ENCODE results near the gene GLIS1.

The GLIS1 gene

DNA sequence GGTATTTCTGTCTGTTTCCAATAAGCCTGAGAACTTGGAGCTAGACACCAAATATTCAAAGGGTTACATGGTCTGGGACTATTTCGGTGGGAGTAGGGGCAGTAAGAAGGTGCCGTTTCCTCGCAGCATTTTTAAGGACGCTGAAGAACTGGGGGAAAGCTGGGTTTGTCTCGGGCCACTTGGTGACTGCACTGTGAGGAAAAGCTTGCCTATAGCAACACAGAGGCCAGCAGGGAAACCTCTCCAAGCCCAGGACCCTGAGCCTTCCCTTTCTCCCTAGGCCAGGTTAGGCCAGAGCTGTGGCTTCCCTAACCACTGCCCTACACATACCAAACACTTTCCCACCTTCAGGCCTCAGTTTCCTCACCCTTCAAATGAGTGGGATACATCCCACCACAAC lies 3.3 kb downstream of the GLIS1 start:
- no peak for DNase-seq (ENCODE audit: low read depth in 2 of 2)

DNA sequence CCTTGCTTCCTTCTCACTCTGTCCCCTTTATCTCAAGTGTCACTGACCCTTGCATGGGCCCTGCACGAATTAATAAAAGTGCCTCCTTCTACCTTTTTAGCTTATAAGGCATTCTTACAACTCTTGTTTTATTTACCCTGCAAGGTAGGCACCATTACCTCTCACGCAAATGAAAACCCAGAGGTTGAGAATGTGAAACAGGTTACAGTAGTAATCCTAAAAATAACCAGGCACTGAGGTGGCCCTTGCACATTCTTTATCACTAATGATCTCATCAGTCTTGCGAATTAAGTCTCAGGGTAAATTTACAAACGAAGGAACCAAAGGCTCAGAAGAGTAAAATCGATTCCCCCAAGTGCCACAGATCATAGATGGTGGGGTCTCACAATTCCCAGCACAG lies 3.7 kb downstream of the GLIS1 start:
- DNase-seq (ENCODE audit: low read depth in 2 of 2): no peak

DNA sequence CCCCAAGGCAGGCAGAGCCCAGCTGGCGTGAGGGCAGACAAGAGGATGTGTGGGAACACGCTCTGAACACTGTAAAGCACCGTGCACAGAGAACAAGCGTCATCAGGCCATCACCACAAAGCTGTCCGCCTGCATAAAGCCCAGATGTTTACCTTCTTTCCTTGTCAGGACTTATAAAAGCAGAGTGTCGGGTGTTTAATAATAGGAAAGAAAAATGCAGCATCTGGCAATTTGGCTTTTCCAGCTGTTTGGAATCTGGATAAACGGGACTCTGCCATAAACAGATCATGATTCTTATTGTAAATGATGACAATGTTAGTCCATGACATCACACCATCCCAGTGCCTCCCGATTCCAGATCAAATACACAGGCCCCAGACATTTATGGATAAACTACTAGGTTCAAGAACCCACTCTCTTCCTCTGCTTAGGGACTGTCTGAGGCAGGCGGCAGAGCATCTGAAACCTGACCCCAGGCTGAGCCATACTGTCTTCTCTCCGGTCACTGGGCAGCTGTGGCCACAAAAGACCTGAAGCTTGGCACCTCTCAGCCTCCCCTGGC lies 4.2 kb downstream of the GLIS1 start:
- DNase-seq (ENCODE audit: low read depth in 2 of 2): no peak

DNA sequence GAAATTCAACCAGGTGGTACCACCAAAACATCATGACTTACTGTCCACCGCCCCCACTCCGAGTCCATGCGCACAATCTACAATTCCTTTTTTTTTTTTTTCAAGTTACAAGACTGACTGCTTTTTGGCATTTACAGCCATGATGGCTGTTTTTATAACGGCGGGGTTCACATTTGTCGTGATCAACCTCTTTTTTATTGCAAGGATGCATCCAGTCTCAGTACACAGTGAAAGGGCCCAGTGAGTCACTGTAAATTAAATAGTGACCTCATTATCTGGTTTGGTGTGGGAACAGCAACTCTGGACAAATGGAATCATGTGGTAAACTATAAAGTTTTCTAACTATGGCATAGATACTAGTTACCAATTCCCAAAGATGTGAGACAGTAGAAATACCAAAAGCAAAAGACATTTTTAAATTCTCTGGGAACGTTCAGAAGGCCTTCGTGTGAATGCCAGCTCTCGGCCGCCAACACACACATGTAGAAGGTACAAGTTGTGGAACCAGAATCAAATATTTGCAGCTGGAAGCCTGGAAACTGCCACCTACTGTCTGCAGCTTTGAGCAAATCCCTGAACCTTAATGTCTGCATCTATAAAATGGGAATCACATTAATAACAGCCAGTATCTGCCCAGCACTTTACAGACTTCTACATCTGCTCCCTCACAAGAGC lies 4.9 kb downstream of the GLIS1 start:
- DNase-seq (ENCODE audit: low read depth in 2 of 2): no peak

DNA sequence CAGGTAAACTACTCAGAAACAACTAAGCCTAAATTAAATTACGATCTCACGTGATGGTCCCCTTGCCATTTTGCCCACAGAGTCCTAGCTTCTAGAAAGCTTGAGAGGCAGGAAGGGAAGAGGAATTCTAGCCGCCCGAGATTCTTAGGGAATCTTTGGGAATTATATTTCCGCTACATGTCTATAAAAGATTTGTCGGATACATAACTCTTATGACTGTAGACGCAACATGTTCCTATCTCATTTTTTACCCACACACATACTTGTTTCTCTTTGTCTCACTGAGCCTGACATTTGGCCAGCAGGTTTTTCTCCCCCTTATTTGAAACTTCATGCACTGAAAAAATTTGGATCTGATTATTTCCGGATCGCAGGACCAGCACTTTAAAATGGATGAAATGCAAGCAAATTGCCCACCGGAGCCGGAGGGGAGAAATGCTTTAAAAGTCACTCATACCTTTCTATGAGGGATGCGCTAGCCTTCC lies 5.5 kb downstream of the GLIS1 start:
- DNase-seq (ENCODE audit: low read depth in 2 of 2): no peak

DNA sequence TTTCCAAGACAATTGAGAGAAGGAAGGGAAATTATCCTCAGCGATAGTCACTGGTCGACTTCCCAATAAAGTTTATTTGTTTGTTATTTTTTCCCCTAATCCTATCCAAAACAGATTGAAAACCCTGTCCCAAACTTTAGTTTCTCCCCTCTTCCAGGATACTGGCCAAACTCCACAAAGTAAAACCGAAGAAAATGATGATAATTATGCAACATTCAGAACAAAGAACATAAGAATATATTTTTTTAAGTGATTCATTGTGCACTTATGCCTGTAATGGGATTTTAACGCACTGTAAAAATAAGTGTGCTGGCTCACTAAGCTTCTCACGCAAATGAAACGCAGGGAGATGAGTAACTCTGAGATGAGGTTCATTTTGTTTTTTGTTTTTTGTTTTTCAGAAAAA lies 6.0 kb downstream of the GLIS1 start:
- DNase-seq (ENCODE audit: low read depth in 2 of 2): no peak

DNA sequence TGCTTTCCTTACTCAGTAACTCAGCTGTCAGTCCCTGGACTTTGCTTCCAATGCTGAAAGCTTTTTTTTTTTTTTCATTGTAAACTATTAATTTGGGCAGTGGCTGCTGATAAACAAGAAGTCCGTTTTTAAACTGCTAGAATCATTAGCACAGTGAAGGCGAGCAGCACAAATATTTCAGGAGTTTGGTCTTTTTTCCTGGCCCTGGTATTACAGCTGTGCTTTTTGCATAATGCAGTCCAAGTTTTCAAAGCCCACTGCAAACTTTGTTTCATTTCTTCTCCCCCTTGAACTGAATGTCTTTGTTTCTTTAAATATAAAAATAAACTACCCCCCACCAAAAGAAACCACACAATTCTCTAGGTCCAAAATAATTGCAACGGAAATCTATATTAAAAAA lies 6.6 kb downstream of the GLIS1 start:
- DNase-seq (ENCODE audit: low read depth in 2 of 2): no peak

DNA sequence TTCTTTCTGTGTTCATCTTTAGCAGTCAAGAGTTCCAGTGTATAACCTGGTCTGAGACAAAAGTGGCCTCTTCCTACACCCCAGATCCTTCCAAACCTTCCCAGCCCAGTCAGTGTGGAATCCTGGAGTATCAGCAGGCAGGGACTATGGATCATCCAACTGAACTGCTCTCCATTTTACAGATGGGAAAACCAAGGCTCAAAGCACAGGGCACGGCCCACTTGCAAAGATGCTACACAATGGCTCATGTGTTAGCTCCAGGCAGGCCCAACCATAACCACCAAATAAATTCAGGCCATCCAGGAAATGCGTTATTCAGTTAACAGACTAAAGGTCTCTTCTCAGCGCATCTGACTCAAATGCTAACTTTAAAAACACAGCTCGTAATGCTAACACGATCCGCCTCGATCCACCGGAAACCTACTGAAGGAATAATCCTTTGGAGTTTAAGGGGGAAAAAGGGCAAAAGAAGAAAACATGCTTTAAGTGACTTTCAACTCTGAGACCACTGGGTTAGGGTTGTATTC lies 7.1 kb downstream of the GLIS1 start:
- no peak for DNase-seq (ENCODE audit: low read depth in 2 of 2)

DNA sequence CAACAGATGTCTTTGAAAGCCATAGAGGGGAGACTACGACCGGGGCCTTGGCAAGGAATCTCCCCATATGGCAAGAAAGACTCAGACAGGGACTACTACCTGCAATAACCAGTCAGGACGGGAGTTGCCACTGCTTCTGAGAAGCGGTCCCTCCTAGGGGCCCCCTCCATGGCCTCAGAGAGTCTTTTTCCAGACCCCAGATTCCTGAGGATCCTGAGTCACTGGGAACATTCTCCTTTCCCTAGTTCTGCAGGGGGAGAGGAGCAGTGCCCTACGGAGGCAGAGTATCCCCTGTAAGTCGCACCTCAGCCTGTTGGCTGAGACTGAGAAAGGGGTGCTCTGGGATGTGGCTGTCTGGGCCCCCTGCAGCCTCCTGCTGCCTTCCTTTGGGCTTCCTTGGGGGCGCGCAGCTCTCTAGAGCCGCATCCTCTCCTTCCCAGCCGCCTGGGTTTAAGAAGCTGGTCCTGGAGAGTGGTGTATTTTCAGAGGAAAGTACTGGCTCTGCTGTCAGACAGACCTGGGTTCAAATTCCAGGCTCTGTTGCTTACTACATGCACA lies 7.8 kb downstream of the GLIS1 start:
- DNase-seq (ENCODE audit: low read depth in 2 of 2): no peak

DNA sequence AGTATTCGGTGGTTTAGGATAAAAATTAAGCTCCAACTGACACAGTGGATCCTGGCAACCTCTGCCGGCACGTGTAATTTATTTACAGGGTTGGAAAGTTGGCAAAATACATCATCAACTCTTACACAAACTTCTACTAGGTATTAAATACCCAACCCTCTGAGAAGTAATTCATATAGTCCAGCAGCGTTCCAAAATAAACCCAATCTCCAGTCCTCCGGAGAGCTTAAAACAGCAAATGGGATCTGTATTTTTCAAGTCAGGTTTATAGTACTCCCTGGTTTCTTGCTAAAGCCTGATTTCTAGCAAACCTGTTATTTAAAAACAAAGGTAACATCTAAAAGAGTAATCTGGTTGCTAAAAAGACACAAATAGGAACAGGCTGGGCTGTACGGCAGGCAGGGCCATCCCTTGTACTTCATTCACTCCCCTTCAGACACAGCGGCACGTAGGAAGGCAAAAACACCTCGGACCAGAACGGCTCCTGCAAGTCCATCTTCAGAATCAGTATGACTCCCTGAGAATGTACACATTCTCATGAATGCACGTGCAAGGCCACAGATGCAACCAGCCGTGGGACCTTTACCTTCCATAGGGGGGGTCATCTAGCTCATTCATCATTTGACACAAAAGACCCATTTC lies 8.6 kb downstream of the GLIS1 start:
- DNase-seq (ENCODE audit: low read depth in 2 of 2): no peak

DNA sequence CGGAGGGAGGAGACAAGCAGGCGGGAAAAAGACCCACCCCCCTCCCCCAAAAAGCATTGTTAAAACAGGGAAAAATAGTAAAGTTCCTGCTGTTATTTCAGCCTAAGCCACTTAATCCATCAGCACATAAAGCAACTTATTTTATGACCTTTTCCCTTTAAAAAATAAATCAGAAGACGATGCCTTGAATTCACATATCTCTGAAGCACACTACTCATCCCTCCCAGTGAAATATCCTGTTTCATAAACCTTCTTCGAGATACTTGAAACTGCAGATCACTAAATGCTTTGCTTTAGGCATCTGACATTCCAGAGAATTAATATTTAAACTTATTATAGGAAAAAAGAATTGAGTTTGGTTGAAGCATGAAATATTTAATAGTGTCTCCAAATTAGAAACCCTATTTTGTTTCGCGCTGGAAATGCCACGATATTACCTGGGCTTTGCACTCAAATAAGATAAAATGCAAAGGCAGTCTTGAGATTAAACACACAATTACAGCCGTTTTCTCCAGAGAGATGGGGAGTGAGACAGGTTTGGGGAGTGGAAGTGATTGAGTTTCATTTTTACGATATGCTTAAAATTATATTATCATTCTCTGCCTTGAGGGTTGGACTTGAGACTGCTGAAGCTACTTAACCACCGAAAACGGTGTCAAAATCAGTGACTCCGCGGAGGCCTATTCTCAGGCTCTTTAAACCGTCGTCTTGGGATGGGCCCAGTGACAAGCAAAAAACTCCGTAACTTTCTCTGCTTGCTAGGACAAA lies 9.3 kb downstream of the GLIS1 start:
- no peak for DNase-seq (ENCODE audit: low read depth in 2 of 2)

DNA sequence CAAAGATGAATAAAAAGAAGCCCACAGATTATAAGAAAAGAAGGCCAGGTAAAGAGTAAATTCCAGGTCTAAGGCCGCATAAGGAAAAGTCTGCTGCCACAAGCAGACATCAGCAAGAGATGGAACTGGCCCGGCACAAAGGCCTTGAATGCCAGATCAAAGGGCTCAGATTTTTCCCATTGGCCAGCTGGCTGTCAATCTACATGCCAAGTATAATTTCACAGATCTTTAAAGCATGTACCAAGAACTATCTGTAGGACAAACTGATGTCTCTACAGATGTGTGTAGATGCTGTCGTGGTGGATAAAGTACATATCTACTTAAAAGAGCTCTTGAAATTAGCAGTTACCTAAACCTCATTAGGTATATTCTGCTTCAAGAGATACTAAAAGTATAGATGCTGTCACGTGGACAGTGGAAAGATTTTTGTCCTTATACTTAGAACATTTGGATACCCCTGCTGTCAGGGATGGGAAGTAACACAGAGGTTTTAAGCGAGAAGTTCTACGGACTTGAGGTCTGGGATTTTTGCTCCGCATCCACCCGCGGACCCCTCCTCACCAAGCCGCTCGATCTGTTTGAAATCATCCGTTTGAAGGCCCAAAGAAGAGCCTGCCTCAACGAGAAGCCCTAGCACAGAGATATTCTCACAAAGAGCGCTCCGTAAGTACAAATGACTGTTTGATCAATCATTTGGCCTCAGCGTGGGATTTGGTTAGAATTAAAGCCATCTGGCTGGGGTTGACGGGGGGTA lies 10.1 kb downstream of the GLIS1 start:
- no peak for DNase-seq (ENCODE audit: low read depth in 2 of 2)

DNA sequence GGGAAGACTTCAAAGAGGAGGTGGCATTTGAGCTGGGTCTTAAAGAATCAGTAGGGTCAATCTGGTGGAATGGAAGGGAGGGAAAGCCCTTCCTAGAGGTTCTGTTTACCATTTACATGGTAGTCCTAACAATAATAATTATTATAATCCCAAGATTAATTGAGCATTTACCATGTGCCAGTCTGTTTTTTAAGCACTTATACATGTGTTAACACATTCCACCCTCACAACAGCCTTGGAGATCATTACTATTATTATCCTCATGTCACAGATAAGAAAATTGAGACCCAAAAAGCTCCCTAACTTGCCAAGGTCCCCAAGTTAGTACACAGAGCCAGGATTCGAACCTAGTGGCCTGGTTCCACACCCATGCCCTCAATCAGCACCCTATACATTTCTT lies 10.8 kb downstream of the GLIS1 start:
- no peak for DNase-seq (ENCODE audit: low read depth in 2 of 2)

DNA sequence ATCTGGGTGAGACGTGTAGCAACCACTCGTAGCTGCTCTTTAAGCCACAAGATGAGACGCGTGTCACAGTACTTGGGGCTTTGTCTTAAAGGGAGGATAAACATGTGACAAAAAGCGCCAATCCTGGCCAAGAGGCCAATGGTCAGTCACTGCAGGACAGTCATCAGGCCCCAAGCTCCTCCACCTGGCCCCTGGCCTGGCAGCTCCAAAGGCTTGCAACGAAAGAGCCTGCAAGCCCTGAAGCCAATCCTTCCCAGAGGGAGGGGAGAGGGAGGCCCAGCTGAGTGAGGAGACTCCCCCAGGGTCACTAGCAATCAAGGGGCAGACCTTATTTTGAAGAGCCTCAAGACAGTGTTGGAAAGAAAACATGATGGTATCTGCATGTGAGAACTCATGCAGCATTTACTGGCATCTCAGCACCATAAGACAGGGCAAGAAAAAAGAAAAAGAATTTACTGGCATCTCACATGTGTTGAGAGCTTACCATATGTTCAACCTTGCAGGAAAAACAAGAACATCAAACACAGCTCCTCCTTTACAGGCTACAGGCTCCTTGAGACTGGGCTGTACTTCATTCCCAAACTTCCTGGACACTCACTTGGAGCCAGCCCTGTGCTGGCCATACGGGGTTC lies 11.4 kb downstream of the GLIS1 start:
- no peak for DNase-seq (ENCODE audit: low read depth in 2 of 2)

DNA sequence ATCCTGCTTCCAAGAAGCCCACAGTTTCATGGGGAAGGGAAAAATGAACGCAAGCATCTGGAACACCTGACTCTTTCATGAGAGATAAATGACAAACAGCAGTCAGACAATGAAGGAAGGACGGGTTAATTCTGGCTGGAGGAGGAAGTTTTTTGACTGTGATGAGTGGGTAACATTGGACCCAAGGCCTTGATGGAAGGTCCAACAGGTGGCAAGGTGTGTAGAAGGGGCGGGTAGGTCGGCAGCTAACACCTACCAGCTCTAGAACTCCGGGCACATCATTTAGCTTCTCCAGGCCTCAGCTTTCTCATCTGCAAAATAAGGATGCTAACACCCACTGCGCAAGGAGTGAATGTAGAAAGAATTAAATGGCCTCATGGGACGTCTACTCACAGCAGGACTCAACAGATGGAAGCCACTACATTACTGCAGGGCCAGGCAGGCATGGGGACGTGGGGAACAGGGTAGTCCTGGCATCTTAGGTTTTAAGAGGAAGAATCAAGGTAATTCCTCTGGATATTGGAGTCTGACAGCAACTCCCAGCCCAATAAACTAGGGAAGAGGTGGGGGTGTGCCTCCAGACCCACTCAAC lies 12.9 kb downstream of the GLIS1 start:
- no peak for DNase-seq (ENCODE audit: low read depth in 2 of 2)

DNA sequence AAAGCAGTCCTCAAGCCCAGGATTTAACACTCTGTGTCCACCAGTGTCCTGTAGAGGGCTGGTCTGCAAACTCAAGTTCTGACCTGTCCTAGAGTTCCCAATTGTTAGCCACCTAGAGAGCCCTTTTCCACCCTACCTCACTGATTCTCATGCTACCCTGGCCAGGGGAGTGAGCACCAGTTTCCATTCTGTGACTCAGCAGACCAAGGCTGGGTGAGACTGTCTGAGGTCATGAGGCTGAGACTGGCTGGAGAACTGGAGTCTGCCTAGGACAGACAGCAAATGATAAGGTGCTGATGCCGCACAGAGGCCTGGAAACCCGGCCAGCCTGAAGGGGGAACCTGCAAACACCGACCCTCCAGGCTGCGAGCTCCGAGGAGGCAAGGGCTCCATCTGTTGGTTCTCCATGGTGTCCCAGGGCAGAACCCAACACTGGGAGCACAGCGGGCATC lies 13.7 kb downstream of the GLIS1 start:
- no peak for DNase-seq (ENCODE audit: low read depth in 2 of 2)

DNA sequence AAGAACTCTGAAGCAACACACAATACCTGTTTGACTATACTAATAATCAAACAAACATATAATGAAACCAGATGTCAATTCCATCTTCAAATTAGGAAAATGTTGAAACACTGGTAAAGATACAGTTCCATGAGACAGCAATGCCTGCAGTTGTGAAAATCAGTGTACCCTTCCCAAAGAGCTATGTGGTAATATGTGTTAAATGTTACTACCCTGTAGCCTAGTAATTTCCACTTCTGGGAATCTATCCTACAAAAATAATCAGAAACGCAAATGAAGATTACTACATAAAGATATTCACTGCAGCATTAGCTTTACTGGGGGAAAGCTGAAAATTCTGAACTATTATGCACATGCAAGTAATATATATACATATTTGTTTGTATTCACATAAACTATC lies 16.9 kb downstream of the GLIS1 start:
- no peak for DNase-seq (ENCODE audit: low read depth in 2 of 2)

DNA sequence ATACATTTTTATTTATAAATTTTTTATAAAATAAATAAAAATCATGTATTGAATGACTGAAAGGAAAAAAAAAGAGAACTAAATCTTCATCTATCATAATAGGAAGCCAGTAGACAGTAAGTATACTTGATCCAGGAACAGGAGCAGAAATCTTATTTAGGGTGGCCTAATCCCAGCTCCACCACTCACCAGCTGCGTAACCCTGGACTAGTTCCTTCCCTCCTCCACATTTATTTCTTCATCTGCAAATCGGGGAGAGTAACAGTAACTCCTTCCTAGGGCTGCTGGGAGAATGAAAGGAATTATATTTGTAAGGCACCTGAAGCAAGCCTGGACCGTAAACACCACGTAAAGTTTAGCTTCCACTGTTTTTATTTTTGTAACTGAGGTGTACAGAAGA lies 17.9 kb downstream of the GLIS1 start:
- DNase-seq (ENCODE audit: low read depth in 2 of 2): no peak

DNA sequence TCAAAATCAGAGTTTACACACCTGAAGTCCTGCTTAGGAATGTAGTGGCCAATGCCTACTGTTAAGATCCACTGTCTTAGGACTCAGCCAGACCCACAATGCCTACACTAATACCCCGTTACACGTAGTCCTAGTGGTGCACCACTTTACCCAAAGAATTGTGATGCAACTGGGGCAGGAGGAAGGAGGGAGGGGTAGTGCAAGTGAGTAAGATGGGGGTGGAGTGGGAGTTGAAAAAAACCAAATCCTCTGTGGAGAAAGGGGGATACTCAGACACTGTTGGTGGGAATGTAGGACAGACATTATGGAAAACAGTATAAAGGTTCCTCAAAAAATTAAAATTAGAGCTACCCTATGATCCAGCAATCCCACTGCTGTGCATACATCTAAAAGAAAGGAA lies 19.5 kb downstream of the GLIS1 start:
- DNase-seq (ENCODE audit: low read depth in 2 of 2): no peak

DNA sequence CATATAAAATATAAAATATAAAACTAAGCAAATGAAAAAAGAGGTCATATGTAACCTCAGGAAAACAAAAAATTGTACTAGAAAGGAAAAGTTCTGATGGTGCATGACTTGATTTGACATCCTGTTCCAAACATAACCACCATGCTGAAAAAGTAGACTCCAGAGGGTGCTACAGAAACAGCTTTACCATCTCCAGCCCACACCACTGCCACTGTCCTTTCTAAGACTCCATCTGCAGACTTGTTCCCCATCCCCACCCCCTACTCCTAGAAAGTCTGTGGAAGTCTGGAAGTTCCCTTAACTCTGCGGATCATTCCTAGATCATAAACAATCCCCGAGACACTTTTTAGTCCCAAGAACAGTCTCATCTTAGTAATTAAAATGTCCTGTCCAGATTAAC lies 20.5 kb downstream of the GLIS1 start:
- no peak for DNase-seq (ENCODE audit: low read depth in 2 of 2)
